ENCODE data around the gene TTC23. TPM values are rescaled to one million over a fixed set of nuclear protein-coding genes. Genes with fewer than 3 reads are reported as not detected.

Gene TTC23
- total RNA-seq, 1 donor from 2014 or later: 12.1 TPM

- H3K4me3 ChIP-seq (ENCODE audit: low read depth, low read length): no peak overlapping the region
- no peak for TF ChIP-seq CTCF (conservative IDR thresholded peaks at IDR 0.05; ENCODE audit: low read depth, low read length)
- no peak for DNase-seq (ENCODE audit: low read depth)
These were observed 122.5 kb downstream of the TTC23 start for GRCh38 chr15:99126930-99127329.

- no peak for TF ChIP-seq CTCF (conservative IDR thresholded peaks at IDR 0.05; ENCODE audit: low read depth, low read length)
- no peak for DNase-seq (ENCODE audit: low read depth)
- H3K4me3 ChIP-seq (ENCODE audit: low read depth, low read length): no peak overlapping the region
These were observed 123.2 kb downstream of the TTC23 start for GRCh38 chr15:99126131-99126588.

- no peak overlapping the region for H3K4me3 ChIP-seq (ENCODE audit: low read depth, low read length)
- DNase-seq (ENCODE audit: low read depth): no peak
- TF ChIP-seq CTCF (conservative IDR thresholded peaks at IDR 0.05; ENCODE audit: low read depth, low read length): no peak
These were observed 124.1 kb downstream of the TTC23 start for GRCh38 chr15:99125061-99125891.

- DNase-seq (ENCODE audit: low read depth): no peak
- H3K4me3 ChIP-seq (ENCODE audit: low read depth, low read length): no peak overlapping the region
- no peak for TF ChIP-seq CTCF (conservative IDR thresholded peaks at IDR 0.05; ENCODE audit: low read depth, low read length)
These were observed 124.7 kb downstream of the TTC23 start for GRCh38 chr15:99124641-99125040.

GRCh38 chr15:99123713-99124451 is 125.5 kb downstream of the TTC23 start:
- peak; percentile 83 for DNase-seq (ENCODE audit: low read depth)
- H3K4me3 ChIP-seq (ENCODE audit: low read depth, low read length): peak overlapping the region; percentile 35
- TF ChIP-seq CTCF (conservative IDR thresholded peaks at IDR 0.05; ENCODE audit: low read depth, low read length): no peak

GRCh38 chr15:99122831-99123712 is 126.3 kb downstream of the TTC23 start:
- no peak for TF ChIP-seq CTCF (conservative IDR thresholded peaks at IDR 0.05; ENCODE audit: low read depth, low read length)
- peak overlapping the region; percentile 35 for H3K4me3 ChIP-seq (ENCODE audit: low read depth, low read length)
- no peak for DNase-seq (ENCODE audit: low read depth)
